DOHH2 (cell line): ENCODE results near the gene MRTFA.

ENCODE experiments used
- CTCF ChIP-seq: fragments of 200-600 bp; sonication (generic); IDR thresholded peaks from one replicate; pipeline ENCODE4 v1.5.1; 2014; ENCODE audit warnings: antibody characterized with exemption, mild to moderate bottlenecking, low read depth, low read length; ENCODE audit not compliant: poor library complexity, severe bottlenecking
- EZH2phosphoT487 ChIP-seq: fragments of 200-600 bp; sonication (generic); IDR thresholded peaks from 2 replicates; pipeline ENCODE4 v1.6.1; 2017; ENCODE audit warnings: borderline replicate concordance, mild to moderate bottlenecking, antibody characterized with exemption, low read length, moderate library complexity, mixed read lengths

DNA sequence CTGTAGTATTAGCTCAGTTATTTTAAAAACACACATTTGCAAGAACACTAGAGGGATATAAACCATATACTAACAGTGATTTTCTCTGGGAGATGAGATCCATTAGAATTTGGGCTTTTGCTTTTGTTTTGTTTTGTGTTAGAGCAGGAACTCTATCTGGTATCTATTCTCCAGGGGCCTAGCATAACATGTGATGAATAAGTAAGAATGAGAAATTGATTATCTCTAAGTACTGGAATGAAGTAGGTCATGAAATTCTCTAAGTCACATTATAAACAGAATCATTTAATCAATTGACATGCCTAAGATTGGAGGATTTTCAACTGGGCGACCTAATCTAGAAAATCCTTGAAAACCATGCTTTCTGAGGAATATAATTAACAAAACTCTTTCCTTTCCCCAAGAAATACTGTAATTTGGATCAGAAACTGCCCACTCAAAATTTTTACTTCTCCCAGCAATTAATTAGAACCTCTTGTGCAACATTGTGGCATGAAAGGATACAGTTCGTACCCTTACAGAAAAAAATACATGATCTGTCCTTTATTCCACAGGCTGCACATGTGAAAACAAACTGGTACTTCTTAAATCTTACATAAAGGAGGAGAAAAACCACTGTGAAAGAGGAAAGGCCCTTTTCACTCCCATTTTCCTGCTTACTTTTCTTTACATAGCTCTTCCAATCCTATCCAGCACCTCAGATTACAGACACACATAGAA is 93.5 kb downstream of the MRTFA start:
- TF ChIP-seq CTCF (no peak), EZH2phosphoT487 (no peak)
